HG02981 (cell line): ENCODE measurements around the gene ACSL1.

Source experiments
- ATAC-seq: cut with Tn5 transposase; IDR thresholded peaks from one replicate; pipeline ENCODE4 v1.9.1; 2021; ENCODE audit warnings: mild to moderate bottlenecking, moderate library complexity; ENCODE audit not compliant: unreplicated experiment

Gene ACSL1

GRCh38 chr4:184729946-184730345 is 95.8 kb downstream of the ACSL1 start:
- no peak for ATAC-seq

GRCh38 chr4:184728858-184729257 is 96.9 kb downstream of the ACSL1 start:
- no peak for ATAC-seq

GRCh38 chr4:184727430-184727829 is 98.3 kb downstream of the ACSL1 start:
- ATAC-seq: no peak

- no peak for ATAC-seq
Observed at GRCh38 chr4:184722798-184723197, 103.0 kb downstream of the ACSL1 start.

- ATAC-seq: no peak
Observed at GRCh38 chr4:184721254-184721653, 104.5 kb downstream of the ACSL1 start.

- no peak for ATAC-seq
Observed at GRCh38 chr4:184719407-184719806, 106.4 kb downstream of the ACSL1 start.

- ATAC-seq: no peak
Observed at GRCh38 chr4:184715526-184715925, 110.2 kb downstream of the ACSL1 start.

- no peak for ATAC-seq
Observed at GRCh38 chr4:184713887-184714286, 111.9 kb downstream of the ACSL1 start.

- no peak for ATAC-seq
Observed at GRCh38 chr4:184712322-184712721, 113.4 kb downstream of the ACSL1 start.

- ATAC-seq: no peak
Observed at GRCh38 chr4:184706453-184706852, 119.3 kb downstream of the ACSL1 start.

GRCh38 chr4:184705692-184706091 is 120.1 kb downstream of the ACSL1 start:
- ATAC-seq: no peak
